Subcutaneous adipose tissue (tissue), 4 donors: ENCODE measurements around the gene SFT2D3. TPM values are rescaled to one million over a fixed set of nuclear protein-coding genes. Genes with fewer than 3 reads are reported as not detected.

Experiments used
- total RNA-seq, 4 donors: library from RNA; depleted of rRNA; stranded (reverse); fragments of >200 nt; gene quantifications; one replicate each; pipeline ENCODE4 v1.1.0, GENCODE V29; 2016
- TF ChIP-seq, protein P1 (sequence below): fragments of 450-650 bp; IDR thresholded peaks from one replicate; pipeline ENCODE4 v1.5.1; 2016; ENCODE audit warnings: low read depth, mild to moderate bottlenecking, control low read depth, antibody characterized with exemption, moderate library complexity

The SFT2D3 gene, protein sequence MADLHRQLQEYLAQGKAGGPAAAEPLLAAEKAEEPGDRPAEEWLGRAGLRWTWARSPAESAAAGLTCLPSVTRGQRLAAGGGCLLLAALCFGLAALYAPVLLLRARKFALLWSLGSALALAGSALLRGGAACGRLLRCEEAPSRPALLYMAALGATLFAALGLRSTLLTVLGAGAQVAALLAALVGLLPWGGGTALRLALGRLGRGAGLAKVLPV
- 10 to 100 TPM in 1 of 4 donors, 1 to 10 TPM in 3; 5.8 to 14.9 (median 8.1) TPM for total RNA-seq

DNA sequence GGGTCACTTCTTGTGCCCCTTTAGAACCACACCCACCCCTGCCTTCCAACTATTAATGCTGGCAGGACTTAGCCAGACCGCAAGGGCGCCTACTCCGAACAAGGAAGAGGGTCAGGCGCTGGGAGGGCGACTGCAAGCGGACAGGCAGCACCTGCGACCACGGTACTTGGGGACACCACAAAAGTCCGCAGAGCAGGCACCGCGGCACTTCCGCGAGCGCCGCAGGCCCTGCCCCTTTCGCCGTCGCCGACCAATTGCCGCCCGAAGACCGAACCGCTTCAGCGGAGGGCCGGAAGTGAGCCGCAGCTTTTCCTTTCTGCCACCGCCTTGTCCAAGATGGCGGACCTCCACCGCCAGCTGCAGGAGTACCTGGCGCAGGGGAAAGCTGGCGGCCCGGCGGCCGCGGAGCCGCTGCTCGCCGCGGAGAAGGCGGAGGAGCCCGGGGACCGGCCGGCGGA is at the start of gene SFT2D3:
SFT2D3 (plus strand) TSS at position 305 of the 458 bp plus-strand sequence; CDS start at position 337, 32 bp downstream.
- TF ChIP-seq, protein P1, sequence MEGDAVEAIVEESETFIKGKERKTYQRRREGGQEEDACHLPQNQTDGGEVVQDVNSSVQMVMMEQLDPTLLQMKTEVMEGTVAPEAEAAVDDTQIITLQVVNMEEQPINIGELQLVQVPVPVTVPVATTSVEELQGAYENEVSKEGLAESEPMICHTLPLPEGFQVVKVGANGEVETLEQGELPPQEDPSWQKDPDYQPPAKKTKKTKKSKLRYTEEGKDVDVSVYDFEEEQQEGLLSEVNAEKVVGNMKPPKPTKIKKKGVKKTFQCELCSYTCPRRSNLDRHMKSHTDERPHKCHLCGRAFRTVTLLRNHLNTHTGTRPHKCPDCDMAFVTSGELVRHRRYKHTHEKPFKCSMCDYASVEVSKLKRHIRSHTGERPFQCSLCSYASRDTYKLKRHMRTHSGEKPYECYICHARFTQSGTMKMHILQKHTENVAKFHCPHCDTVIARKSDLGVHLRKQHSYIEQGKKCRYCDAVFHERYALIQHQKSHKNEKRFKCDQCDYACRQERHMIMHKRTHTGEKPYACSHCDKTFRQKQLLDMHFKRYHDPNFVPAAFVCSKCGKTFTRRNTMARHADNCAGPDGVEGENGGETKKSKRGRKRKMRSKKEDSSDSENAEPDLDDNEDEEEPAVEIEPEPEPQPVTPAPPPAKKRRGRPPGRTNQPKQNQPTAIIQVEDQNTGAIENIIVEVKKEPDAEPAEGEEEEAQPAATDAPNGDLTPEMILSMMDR: no peak

DNA sequence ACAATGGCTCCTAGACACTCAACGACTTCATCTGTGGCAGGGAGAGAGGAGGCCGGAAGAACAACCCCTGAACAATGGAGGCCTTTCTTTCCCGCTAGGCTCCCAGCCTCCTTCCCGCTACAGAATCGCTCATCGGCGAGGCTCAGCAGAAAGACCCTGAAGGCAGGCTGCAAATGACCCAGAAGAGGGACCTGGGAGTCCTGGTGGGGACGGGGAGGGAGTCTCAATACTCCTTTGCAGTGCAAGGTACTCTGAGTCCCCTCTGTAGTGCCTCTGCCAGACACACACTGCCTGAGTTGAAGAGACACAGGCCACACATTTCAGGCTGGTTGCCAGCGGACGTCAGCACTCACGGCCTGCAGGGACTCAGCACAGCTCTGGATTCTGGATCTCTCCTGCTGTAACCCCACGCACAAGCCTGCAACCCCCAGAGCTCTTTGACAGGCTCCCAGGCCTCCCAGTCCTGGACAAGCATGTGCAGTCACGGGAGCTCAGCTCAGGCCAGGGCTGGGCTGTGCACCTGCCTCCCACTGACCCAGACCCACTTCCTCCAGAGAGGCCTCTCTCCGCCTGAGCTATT is 49.2 kb upstream of the SFT2D3 start:
- TF ChIP-seq, protein P1: no peak

DNA sequence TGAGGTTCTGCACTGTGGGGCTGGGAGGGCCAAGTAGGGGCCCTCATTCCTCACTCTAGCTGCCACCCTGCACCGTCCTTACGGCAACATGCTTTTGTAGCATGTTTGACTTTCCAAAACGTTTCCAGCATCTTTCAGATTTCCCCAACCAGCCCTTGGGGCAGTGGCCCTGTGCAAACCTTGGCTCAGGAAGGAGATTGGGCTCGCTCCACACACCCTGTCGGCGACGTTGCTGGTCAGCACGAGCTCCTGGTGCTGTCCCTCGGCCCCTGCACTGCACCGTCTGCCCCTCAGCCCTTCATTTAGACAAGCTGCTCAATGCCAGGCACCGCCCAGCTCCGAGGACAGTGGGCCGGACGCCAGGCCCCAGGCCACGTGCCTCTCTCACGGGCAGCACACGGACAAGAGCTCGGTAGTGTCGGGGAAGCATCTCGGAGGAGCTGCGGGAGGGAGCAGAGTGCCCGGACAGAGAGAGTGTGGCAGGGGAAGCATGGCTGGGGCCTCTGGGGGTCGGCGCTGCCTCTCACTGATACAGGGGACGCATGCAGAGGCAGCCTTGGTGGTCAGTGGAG is 48.4 kb upstream of the SFT2D3 start:
- TF ChIP-seq, protein P1: no peak

DNA sequence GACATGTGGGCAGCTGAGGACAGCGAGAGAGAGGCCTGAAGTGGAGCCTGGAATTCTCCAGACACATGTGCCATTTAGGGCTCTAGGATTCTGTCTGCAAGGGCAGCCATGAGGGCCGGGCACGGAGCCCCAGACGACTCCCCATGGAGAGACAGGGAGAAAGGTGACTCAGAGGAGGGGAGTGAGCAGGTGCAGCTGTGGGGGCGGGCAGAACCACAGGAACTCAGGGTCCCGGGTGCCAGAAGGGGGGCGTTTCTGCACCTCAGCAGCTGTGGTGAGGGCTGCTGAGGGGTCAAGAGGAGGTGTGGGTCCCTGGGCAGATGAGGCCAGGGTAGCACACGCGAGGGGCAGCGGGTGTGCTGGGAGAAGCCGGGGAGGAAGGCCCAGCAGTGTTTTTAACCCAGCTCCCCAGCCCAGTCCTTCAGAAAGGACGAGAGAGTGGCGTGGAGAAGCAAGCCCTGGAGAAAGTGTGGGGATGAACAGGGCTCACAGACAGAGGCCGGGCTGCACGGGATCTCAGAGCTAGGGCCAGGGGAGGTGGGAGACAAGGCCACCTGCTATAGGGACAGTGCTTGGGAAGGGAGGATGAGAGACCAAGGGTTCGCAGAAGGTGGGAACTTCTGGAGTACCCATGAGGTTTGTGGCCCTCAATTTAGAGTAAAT is 47.7 kb upstream of the SFT2D3 start:
- TF ChIP-seq, protein P1: no peak

DNA sequence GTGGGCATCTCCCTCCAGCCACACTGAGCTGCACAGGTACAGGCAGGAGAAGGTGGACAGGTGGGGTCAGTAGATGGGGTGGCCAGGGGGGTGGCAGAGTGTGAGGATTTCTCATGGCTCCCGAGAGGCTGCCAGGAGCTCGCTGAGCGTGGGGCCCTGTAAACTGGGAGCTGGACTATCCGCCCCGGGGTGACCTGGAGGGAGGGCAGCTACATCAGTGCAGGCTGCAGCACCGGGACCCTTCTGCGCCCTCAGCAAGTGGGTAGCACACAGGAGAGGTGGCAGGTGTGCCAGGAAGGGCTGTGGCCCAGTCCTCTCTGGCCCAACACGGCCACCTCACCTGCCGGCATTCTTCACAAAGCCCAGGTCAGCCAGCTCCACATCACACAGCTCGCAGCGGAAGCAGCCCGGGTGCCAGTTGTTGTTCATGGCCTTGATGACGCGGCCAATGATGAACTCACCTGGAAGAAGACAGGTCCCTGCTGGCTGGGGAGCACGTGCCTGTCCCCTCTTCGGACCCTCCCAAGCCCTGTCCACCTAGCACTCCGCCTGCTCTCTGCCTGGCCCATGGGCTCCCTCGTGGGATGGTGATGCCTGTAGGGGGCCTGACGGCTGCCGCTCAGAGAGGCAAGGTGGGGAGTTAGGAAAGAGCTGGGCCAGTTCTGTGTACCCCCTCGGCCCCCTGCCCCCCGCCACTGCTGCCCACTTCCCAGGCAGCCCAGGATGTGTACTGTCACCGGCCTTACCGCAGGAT is 47.0 kb upstream of the SFT2D3 start:
- TF ChIP-seq, protein P1: no peak

DNA sequence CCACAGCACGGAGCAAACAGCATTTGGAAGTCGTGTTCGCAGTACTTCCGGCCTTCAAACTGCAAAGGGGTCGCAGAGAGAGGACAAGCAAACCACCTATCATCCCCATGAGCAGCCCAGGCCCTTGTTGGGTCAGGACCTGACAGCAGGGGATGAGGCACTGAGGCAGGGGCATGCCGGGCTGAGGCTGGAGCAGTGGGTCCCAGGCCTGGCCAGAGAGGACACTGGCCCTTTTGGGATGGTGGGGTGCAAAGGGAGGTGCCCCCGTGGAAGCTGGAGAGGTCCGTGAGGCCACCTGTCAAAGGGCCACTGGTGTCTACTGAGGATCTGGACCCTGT is 46.5 kb upstream of the SFT2D3 start:
- TF ChIP-seq, protein P1: no peak
